Adrenal gland (tissue), 5 donors: ENCODE measurements around the gene PON3.

Experiments
- CTCF ChIP-seq, 6 experiments: fragments of 450-650 bp in 4 of 6; fragments of 200-600 bp in 2 of 6; sonication (generic) in 1 of 6; IDR thresholded peaks; 1 replicate in 5 of 6; 2 replicates in 1 of 6; pipeline versions ENCODE4 v1.5.1 to v1.8.0; 2016 to 2021; ENCODE audit warnings: antibody characterized with exemption in 6 of 6, mild to moderate bottlenecking in 2 of 6, moderate library complexity in 1 of 6
- POLR2A ChIP-seq, 2 donors: fragments of 450-650 bp; IDR thresholded peaks; one replicate each; pipeline ENCODE4 v1.6.1; 2017; ENCODE audit warnings: antibody characterized with exemption in 2 of 2, mild to moderate bottlenecking in 2 of 2, moderate library complexity in 1 of 2
- donor health status: DM: no; HTN: no; CAD: no.

- no peak for TF ChIP-seq CTCF (IDR thresholded peaks at IDR 0.05)
- TF ChIP-seq POLR2A (IDR thresholded peaks at IDR 0.05) = no peak
These were observed 36.4 kb upstream of the PON3 start for GRCh38 chr7:95432606-95433005.
